ENCODE results near the gene ZNF160.
"Not testable (repeated sequence)": the region's sequence is repeated elsewhere in the genome, so short reads cannot be mapped to it uniquely, and the experiment has no call there.

Gene ZNF160

DNA sequence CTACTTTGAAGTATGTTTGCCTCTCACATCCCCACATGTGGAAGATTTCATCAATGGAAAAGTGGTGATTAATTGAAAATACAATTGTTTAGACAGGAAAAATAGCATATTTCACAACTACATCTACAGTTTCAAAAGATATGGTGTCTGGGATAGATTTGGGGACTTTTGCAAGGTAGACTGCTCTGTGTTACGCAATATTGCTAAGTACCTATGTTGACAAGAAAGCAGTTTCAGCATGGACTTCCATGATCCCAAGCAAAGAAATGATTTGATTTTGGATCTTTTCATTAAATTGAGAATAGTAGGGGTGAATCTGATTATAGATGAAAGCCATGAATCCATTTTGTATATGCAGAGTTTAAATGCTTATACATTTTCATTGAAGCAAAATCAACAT, 10.5 kb downstream of the ZNF160 start:
- no peak for DNase-seq (ENCODE audit: low read depth)

DNA sequence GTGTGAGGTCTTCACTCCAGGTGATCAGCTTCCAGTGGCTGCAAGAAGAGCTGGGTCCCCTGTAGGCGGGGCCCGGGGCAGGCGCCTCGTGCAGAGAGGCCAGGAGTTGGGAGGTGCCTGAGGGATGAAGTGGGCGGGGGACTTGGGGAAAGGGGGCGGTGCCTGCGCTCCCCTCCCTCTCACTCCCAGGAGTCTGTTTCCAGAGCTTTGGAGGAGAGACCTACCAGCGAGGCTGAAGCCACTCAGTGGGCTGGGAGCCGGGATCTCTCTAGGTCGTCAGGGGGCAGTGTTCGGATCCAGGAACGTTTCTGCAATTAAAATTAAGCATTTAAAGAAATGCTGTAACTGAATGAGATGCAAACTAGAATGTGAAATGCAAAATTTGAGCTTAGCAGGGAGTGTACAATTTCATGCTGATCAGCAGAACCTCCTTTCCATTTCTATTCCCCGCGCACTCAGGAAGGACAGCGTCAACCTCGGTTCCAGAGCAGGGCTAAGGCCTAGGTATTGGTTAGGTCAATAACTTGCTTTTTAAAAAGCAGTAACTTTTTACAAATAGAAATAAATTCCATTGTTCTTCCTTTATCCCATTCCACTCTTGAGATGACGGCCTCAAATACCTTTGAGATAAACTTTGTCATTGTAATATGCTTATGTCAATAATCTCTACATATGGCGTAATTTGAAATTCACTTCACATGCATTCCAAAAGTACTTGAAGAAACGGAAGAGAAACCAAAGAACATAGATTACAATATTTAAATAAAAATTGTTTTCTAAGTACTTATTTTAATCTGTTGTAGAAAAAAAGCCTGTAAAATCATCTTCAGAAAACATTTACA, 11.6 kb downstream of the ZNF160 start:
- DNase-seq (ENCODE audit: low read depth), result no peak

DNA sequence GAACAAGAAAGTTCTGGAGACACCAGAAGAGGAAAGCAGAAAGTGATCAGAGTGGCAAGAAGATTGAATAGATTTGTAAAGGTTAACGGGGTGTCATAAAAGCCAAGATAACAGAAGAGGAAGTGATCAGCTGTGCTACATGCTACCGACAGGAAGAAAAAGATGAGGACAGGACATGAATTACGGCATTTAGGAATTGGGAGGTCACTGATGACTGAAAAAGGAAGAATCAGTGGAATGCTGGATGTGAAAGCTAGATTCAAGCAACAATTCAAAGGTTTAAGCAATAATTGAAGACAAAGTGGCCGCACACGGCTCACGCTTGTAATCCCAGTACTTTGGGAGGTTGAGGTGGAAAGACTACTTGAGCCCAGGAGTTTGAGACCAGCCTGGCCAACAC, 15.1 kb downstream of the ZNF160 start:
- DNase-seq (ENCODE audit: low read depth), result no peak

DNA sequence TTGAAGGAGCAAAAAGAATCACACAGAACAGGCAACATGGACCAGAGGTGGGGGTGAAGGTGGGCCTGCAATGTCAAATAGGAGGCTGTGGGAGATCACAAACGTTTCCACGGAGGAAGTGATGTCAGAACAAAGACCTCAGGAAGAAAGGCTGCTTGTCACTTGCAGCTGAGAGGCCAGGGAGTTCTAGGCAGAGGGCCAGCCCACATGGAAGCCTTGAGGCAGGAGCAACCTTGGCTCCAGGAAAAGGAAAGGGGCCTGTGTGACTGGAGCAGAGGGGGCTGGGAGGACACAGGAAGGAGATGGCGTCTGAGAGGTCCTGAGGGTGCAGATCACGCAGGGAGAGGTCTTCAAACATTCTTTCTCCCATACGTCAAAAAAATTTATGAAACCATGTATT, 16.3 kb downstream of the ZNF160 start:
- DNase-seq (ENCODE audit: low read depth), result no peak

DNA sequence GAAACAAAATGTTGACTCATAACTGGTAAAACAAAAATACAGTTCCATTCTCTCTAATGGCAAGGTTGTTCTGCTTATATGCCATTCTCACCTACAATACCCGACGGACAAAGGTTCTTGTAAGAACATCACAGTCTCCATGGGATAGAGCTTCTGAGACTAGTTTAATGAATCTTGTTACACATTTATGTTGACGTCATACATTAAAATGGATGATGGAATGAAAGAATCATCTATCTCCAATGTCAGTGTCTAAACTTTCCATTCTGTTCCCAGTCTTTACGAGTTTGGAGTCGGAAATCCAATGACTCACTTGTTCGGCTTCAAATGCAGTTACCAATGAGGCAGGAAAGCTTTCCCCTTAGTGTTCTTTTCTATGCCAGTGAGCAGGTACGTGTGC, 17.7 kb downstream of the ZNF160 start:
- DNase-seq (ENCODE audit: low read depth), result no peak

DNA sequence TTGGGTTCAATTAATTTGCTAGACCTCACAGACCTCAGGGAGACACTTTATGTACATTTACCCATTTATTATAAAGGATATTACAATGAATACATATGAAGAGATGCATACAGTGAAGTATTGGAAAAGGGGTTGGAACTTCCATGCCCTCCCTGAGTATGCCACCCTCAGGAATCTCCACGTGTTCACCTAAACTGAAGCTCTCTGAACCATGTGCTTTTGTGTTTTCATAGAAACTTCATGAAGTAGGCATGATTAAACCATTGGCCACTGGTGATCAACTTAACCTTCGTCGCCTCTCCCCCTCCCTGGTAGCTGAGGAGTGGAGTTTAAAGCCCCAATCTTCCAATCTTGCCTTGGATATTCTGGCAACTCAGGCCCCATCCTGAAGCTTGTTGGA, 20.3 kb downstream of the ZNF160 start:
- no peak for DNase-seq (ENCODE audit: low read depth)

DNA sequence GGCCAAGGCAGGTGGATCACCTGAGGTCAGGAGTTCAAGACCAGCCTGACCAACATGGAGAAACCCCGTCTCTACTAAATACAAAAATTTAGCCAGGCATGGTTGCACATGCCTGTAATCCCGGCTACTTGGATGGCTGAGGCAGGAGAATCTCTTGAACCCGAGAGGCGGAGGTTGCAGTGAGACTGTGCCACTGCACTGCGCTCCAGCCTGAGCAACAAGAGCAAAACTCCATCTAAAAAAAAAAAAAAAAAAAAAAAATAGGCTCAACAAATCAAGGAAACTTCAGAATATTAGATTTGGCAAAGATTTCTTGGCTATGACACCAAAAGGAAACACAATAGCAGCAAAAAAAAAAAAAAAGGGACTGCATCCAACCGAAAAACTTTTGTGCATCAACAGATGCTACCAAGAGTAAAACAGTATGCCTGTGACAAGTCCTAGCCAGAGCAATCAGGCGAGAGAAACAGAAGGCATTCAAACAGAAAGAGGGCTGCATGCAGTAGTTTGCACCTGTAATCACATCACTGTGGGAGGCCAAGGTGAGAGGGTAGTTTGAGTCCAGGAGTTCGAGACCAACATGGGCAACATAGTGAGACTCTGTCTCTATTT, 23.8 kb downstream of the ZNF160 start:
- DNase-seq (ENCODE audit: low read depth), result no peak

DNA sequence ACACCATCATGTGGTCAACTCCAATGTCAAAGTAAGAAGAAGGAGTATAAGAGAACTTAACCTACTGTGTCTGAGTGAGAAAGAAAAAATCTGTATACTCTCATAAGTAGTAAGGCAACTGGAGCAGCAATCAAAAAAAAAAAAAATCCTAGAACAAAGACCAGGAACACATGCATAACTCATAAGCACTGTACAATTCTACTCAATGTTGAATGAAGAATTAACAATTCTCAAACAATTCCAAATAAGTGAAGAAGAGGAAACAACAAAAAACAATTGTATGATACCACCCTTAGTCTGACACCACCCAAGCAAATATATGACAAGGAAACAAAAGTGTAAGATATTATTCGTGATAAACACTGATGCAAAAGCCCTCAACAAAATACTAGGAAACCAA, 24.6 kb downstream of the ZNF160 start:
- DNase-seq (ENCODE audit: low read depth), result no peak

DNA sequence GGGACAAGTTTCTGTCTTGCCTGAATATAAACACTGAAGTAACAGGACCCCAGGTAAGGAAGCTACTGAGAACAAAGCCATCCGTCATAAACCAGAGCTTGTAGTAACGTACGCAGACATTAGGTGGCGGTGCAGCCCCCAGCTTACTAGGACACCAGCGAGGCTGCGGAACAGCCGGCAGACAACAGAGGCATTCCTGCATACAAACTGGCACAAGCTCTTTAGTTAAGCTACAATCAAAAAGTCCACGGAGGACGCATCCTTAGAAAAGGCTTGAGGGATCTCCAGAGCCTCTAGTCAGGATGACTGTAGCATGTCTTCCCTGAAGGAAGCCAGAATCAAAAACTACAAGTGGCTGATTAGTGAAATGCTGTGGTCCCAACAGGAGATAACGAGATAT, 26.2 kb downstream of the ZNF160 start:
- DNase-seq (ENCODE audit: low read depth), result no peak

DNA sequence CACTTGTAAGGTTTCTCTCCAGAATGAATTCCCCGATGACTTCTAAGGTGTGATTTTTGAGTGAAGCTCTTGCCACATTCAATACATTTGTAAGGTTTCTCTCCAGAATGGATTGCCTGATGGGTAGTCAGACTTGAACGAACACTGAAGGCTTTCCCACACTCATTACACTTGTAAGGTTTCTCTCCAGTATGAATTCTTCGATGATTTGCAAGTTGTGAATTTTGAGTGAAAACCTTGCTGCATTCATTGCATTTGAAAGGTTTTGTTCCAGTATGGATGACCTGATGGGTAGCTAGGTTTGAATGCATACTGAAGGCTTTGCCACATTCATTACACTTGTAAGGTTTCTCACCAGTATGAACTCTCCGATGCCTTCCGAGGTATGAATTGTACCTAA, 34.4 kb downstream of the ZNF160 start:
- no peak for DNase-seq (ENCODE audit: low read depth)

DNA sequence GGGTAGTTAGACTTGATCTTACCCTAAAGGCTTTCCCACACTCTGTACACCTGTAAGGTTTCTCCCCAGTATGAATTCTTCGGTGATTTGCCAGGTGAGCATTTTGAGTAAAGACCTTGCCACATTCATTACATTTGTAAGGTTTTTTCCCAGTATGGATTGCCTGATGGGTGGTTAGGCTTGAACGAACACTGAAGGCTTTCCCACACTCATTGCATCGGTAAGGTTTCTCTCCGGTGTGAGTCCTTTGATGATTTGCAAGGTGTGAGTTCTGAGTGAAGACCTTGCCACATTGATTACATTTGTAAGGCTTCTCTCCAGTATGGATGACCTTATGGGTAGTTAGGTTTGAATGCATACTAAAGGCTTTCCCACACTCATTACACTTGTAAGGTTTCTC, 35.0 kb downstream of the ZNF160 start:
- DNase-seq (ENCODE audit: low read depth), result no peak

DNA sequence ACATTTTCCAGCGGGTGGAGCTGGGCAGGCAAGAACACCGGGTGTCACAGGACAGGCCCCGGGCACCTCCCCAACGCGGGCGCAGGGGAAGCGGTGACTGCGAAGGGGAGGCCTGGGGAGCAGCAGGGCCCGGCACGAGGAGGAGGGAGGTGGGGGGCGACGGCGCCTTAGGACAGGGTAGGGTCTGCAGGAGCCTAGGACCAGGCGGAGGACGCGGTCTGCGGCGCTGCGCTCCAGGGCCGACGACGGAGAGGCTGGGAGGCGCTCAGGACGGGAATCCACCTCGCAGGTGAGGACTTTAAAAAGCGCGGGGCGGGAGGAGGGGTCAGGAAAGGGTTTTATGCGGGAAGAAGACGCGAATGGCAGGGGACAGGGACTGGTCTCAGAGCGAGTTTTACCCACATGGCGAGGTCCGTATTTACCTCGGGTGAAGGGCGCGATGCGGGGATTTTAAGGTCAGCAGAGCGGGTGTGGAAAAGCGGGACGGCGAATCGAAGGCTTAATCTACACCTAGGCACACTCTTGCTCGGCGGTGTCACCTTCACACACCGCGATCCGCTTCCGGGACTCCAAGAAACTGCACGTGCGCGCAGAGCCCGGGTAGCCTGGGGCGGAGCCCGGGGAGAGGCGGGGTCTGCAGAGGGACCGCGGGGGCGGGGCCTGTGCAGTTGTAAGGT, 45.2 kb downstream of the ZNF160 start:
- no peak for DNase-seq (ENCODE audit: low read depth)

DNA sequence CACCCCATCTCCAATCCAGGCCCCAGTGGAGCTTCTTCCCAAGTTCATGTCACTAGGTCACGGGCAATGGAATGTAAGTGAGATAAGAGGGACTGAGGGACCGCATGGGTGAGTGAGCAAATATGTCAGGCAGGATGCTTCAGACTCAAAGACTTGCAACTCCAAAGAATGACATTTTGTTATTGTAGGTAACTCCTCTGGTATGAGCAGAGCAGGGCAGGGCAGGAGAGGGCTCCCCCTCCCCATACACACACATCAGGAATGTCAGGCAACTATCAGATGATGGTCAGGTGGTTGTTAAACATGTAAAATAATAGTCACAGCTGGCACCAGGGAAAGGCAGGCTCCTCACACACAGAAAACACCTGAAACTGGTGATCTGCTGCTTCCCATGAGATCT, 48.1 kb downstream of the ZNF160 start:
- no peak for DNase-seq (ENCODE audit: low read depth)

DNA sequence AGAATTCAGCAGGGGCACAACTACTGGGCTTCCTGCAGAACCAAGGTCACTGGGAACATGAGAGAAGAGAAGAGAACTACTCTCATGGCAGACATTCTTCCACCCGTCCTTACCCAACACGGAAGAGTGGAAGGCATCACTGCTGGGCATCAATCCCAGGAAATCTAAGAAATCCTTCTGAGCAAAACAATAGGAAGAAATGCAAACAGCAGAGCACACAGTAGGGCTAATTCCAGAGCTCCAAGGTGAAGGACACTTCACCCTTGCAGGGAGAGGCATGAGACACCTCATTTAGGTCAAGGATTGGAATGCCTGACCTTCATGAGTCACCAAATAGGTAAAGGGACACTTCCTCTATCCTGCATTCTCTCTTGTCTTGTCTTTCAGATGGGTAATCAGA, 55.8 kb downstream of the ZNF160 start:
- DNase-seq (ENCODE audit: low read depth), result no peak

DNA sequence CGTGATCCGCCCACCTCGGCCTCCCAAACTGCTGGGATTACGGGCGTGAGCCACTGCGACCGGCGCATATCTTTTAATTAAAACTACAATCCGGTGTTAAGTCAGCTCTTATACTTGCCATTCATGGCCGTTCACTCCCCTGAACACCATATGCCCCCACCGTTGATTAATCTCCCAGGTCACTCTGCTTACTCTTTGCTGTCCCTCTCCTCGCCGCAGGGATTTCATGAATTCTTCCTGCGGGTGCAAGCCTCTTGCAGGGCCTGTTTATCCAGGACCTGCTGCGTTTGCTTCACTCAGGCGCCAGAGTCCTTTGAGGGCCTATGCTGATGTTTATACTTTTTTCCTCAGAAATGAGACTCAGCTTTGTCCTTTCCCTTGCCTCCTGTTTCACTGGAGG, 57.7 kb downstream of the ZNF160 start:
- no peak for DNase-seq (ENCODE audit: low read depth)

DNA sequence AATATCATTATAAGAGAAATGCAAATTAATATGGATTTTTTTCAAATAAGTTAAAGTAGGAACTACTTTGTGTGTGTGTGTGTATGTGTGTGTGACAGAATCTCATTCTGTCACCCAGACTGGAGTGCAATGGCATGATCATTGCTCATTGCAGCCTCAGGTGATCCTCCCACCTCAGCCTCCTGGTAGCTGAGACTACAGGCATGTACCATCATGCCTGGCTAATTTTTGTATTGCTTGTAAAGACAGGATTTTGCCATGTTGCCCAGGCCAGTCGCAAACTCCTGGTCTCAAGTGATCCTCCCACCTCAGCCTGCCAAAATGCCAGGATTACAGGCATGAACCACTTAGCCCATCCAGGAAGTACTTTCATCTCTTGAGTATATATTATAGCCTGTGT, 61.9 kb downstream of the ZNF160 start:
- DNase-seq (ENCODE audit: low read depth), result no peak

DNA sequence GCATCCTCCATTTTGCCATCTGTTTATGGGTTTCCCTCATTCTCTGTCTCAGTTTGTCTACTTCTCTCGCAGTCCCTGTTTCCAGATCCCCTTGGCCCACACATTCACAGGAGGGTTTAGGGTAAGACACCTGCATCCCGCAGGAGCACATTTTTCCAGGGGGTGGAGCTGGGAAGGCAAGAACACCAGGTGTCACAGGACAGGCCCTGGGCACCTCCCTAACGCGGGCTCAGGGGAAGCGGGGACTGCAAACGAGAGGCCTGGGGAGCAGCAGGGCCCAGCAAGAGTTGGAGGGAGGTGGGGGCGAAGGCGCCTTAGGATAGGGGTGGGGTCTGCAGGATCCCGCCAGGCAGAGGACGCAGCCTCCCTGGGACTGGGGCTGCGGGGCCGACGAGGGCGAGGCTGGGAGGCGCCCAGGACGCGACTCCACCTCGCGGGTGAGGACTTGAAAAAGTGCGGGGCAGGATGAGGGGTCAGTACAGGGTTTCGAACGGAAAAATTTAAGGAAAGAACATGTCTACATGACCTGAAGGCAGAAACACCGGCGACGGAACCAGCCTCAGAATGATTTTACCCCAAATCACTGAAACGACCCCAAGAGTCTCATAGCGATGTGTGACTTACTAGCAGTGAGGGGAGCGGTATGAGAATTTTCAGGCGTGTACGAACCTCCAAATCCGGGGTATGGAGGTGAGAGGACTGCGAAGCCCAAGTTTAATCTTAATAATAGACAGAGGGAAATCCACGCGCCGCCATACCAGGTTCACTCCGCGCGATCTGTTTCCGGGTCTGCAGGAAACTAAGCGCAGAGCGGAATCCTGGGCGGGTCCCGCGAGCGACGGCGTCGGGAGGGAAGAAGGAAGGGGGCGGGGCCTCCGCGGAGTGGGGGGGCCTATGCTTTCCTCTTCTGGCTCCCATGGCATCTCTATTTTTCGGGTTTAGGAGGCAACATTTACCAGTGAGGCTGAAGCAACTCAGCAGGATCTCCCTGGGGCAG, 65.8 kb downstream of the ZNF160 start:
- DNase-seq (ENCODE audit: low read depth), result no peak

DNA sequence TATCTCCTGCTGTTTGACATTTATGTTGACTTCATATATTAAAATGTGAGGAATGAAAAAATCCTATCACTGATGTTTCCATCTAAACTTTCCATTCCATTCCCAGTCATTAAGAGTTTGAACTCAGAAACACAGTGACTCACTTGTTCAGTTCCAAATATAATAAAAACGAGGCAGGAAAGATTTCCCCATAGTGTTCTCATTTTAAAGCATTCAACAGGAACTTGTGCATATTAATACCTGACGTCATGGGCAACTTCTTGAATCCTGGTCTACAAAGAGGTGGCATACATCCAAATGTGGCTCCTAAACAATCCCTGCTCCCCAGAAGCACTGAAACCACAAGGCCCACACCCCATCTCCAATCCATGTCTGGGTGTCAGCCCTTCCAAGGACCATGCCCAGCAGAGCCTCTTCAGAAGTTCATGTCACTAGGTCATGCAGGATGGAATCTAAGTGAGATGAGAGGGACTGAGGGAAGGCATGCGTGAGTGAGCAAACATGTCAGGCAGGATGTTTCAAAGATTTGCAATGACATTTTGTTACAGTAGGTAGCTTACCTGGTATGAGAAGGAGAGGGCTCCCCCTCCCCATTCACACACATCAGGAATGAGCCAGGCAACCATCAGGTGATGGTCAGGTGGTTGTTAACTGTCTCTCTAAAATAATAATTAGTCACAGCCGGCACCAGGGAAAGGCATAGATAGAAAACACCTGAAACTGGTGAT, 68.1 kb downstream of the ZNF160 start:
- no peak for DNase-seq (ENCODE audit: low read depth)

DNA sequence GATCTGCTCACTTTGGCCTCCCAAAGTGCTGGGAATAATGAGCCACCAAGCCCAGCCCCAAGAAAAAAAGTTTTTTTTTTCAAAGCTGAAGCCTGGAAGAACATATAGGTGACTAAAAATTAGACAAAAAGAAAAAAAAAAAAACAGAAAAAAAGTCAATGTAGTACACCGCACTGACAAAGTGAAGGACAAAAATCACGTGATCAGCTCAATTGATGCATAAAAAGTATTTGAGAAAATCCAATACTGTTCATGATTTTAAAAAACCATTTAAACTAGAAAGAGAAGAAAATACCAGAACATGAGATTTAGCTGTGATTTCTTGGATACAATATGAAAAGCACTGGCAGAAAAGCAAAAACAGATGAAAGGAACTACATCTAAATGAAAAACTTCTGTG, 69.2 kb downstream of the ZNF160 start:
- DNase-seq (ENCODE audit: low read depth), result no peak

DNA sequence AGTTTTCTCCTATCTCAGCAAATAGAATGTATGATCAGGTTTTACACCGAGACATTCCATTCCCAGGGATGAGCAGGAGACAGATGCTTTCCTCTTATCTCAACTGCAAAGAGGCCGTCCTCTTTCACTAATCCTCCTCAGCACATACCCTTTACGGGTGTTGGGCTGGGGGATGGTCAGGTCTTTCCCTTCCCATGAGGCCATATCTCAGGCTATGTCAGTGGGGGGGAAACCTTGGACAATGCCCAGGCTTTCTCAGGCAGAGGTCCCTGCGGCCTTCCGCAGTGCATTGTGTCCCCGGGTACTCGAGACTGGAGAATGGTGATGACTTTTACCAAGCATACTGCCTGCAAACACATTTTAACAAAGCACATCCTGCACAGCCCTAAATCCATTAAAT, 74.9 kb downstream of the ZNF160 start:
- not testable (repeated sequence) for DNase-seq (ENCODE audit: low read depth)

DNA sequence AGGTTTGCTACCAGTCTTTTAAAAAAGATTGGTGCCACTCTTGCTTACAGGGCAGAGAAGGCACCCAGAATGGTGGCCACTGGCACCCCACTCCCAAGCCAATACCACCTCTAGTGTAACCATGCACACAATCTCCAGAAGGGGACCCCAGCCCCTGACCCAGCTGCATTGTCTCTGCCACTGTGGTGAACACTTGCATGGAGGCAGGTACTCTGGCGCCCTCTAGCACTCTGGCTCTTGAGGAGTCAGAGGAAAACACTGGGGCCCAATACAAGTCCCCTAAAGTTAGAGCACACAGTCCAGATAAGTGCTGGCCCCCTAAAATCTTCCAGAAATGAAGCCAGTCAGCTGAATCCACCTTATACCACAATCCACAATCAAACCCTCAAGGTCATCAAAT, 83.5 kb downstream of the ZNF160 start:
- no peak for DNase-seq (ENCODE audit: low read depth)
